ENCODE measurements around the gene ANKRD34C. TPM values are rescaled to one million over a fixed set of nuclear protein-coding genes. Genes with fewer than 3 reads are reported as not detected.

Gene ANKRD34C
- total RNA-seq, 2 donors from 2014 or later: not detected

GRCh38 chr15:79299126-79299840 is 16.8 kb downstream of the ANKRD34C start:
- intact Hi-C loops (cut with DNase I): no loop called here
- Histone ChIP-seq H3K4me1 (replicated peaks) (no peaks in the 10 kb centered on the region), H3K27ac (no peak overlapping the region), H3K36me3 (no peaks in the 10 kb centered on the region), H3K27me3 (replicated peaks; ENCODE audit: insufficient read depth) (no peaks in the 10 kb centered on the region), H3K9me3 (no peaks in the 10 kb centered on the region), H3K4me3 (no peak overlapping the region)
- DNase-seq (ENCODE audit: low spot score): no peak
- TF ChIP-seq CTCF (IDR thresholded peaks at IDR 0.05) (no peak), POLR2AphosphoS5 (IDR thresholded peaks at IDR 0.05) (no peak), POLR2A (IDR thresholded peaks at IDR 0.05) (no peak)
- WGBS: 86% methylated on average over 7 of the region's 7 CpGs

- WGBS: 78% methylated on average over 1 of the region's 1 CpG
- TF ChIP-seq POLR2AphosphoS5 (IDR thresholded peaks at IDR 0.05) (no peak), CTCF (IDR thresholded peaks at IDR 0.05) (no peak), POLR2A (IDR thresholded peaks at IDR 0.05) (no peak)
- no peak for DNase-seq (ENCODE audit: low spot score)
Observed at GRCh38 chr15:79299841-79300235, 17.3 kb downstream of the ANKRD34C start.

GRCh38 chr15:79307251-79307650 is 24.7 kb downstream of the ANKRD34C start:
- H3K36me3 ChIP-seq: no peaks in the 10 kb centered on the region
- 42% methylated on average over 4 of the region's 4 CpGs for WGBS
- intact Hi-C loops (cut with DNase I): no loop called here
- H3K4me3 ChIP-seq: no peak overlapping the region
- H3K4me1 ChIP-seq (replicated peaks): no peaks in the 10 kb centered on the region
- H3K9me3 ChIP-seq: no peaks in the 10 kb centered on the region
- no peak for DNase-seq (ENCODE audit: low spot score)
- H3K27ac ChIP-seq: no peak overlapping the region
- H3K27me3 ChIP-seq (replicated peaks; ENCODE audit: insufficient read depth): no peaks in the 10 kb centered on the region
- no peak for TF ChIP-seq POLR2AphosphoS5 (IDR thresholded peaks at IDR 0.05)
- TF ChIP-seq POLR2A (IDR thresholded peaks at IDR 0.05): no peak
- no peak for TF ChIP-seq CTCF (IDR thresholded peaks at IDR 0.05)

More at GRCh38 chr15:79299841-79300235, 17.3 kb downstream of the ANKRD34C start:
- intact Hi-C loops (cut with DNase I): no loop called here
- Histone ChIP-seq H3K36me3 (no peaks in the 10 kb centered on the region), H3K27ac (no peak overlapping the region), H3K27me3 (replicated peaks; ENCODE audit: insufficient read depth) (no peaks in the 10 kb centered on the region), H3K9me3 (no peaks in the 10 kb centered on the region), H3K4me1 (replicated peaks) (no peaks in the 10 kb centered on the region), H3K4me3 (no peak overlapping the region)

GRCh38 chr15:79308874-79309273 is 26.4 kb downstream of the ANKRD34C start:
- H3K4me3 ChIP-seq: no peak overlapping the region
- no peak for TF ChIP-seq POLR2AphosphoS5 (IDR thresholded peaks at IDR 0.05)
- TF ChIP-seq POLR2A (IDR thresholded peaks at IDR 0.05): no peak
- TF ChIP-seq CTCF (IDR thresholded peaks at IDR 0.05): no peak
- H3K27ac ChIP-seq: no peak overlapping the region
- WGBS: 30% methylated on average over 2 of the region's 2 CpGs
- H3K9me3 ChIP-seq: no peaks in the 10 kb centered on the region
- H3K4me1 ChIP-seq (replicated peaks): no peaks in the 10 kb centered on the region
- H3K36me3 ChIP-seq: no peaks in the 10 kb centered on the region
- intact Hi-C loops (cut with DNase I): no loop called here
- no peak for DNase-seq (ENCODE audit: low spot score)
- H3K27me3 ChIP-seq (replicated peaks; ENCODE audit: insufficient read depth): no peaks in the 10 kb centered on the region

- DNase-seq (ENCODE audit: low spot score): no peak
- no peak overlapping the region for H3K27ac ChIP-seq
- H3K36me3 ChIP-seq: no peaks in the 10 kb centered on the region
- H3K9me3 ChIP-seq: no peaks in the 10 kb centered on the region
- intact Hi-C loops (cut with DNase I): no loop called here
- under 1% methylated on average over 14 of the region's 17 CpGs for WGBS
- H3K4me1 ChIP-seq (replicated peaks): no peaks in the 10 kb centered on the region
- H3K27me3 ChIP-seq (replicated peaks; ENCODE audit: insufficient read depth): no peaks in the 10 kb centered on the region
- peak overlapping the region; percentile 71 to 75 for H3K4me3 ChIP-seq
- TF ChIP-seq POLR2A (IDR thresholded peaks at IDR 0.05) (no peak), CTCF (IDR thresholded peaks at IDR 0.05) (no peak), POLR2AphosphoS5 (IDR thresholded peaks at IDR 0.05) (no peak)
Observed at GRCh38 chr15:79310612-79310984, 28.1 kb downstream of the ANKRD34C start.

Measured in prostate gland (tissue), 2 donors.